AG04450 (cell line): ENCODE results near the gene LMO2. TPM values are rescaled to one million over a fixed set of nuclear protein-coding genes. Genes with fewer than 3 reads are reported as not detected.
"Not testable (repeated sequence)": the region's sequence is repeated elsewhere in the genome, so short reads cannot be mapped to it uniquely, and the experiment has no call there.

Experiments
- CTCF ChIA-PET: fragments of 300-600, 350-600 bp; formaldehyde crosslinking; extraction: SDS; loops from one replicate; lab custom pipeline; 2022; ENCODE audit warnings: antibody characterized with exemption, inconsistent platforms; lab: Charles Lee
- POLR2A ChIA-PET: fragments of 350-600 bp; formaldehyde crosslinking; extraction: SDS; loops from one replicate; lab custom pipeline; 2021; ENCODE audit warnings: antibody characterized with exemption, inconsistent platforms; lab: Yijun Ruan, JAX
- DNase-seq: peaks from one replicate; pipeline ENCODE4 v3.0.0-alpha.2; 2011; ENCODE audit warnings: low read depth, low spot score
- H3K27ac ChIP-seq: one replicate; pipeline ENCODE4 v1.5.1; 2012; ENCODE audit warnings: low read depth, low read length, control low read depth
- H3K27me3 ChIP-seq: one replicate; pipeline ENCODE4 v1.6.0; 2012; ENCODE audit warnings: low read length; ENCODE audit not compliant: control insufficient read depth, insufficient read depth
- H3K4me3 ChIP-seq: 2 replicates; pipeline ENCODE4 v1.5.1; 2011; ENCODE audit warnings: mild to moderate bottlenecking, low read depth, low read length, control low read depth
- H3K9me3 ChIP-seq: 2 replicates; pipeline ENCODE4 v1.5.1; 2012; ENCODE audit warnings: low read length; ENCODE audit not compliant: control insufficient read depth, insufficient read depth
- polyA plus RNA-seq: library from polyadenylated mRNA; depleted of rRNA; stranded (reverse); fragments of >200 nt; gene quantifications from 2 replicates; pipeline ENCODE4 v1.2.3, GENCODE V29; 2011; rRNA removed
- TF ChIP-seq, protein P1 (sequence below): IDR thresholded peaks from 2 replicates; pipeline ENCODE4 v1.5.1; 2011; ENCODE audit warnings: low read depth, low read length, control low read depth, inconsistent platforms

The LMO2 gene
- polyA plus RNA-seq, 1 experiment: 0.05 TPM

DNA sequence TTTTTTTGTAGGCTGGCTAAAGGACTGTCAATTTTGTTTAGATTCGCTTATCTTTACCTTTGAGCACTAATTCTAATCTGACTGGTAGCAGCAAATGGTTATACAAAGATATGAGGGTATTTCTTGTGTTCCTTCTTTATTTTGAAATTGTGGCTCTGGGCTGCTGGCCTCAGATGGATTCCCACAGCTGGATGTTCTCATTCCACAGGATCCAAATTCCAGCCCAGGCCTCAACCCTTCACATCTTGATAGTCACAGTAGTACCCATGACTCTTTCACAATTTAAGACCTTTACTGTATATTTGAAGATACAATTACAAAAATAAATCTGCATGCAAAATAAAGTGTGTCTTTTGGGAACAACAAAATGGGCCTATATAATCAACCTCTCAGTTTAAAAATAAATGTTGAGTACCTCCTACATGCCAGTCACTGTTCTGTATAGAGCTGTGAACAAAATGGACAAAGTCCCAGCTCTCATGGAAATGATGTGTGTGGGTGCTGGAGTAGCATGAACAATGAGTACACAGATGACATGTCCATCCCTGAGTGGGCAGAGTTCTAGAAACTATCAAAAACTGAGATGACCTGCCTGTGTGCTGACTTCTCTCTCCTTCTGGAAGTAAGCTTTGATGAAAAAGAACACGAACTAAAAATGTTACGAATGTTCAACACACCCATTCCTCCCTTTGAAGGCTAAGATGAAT is 65.9 kb downstream of the LMO2 start:
- ChIA-PET POLR2A (no interaction called here), CTCF (interaction anchor here (0.9 to 12.4 kb wide), 2 partner anchors 9 to 18 kb away, joined by 3 to 206 read pairs; no protein-coding TSS in a partner anchor)
- DNase-seq: no peak
- no peaks in the 10 kb centered on the region for H3K9me3 ChIP-seq
- peaks cover 43% of the 10 kb centered on the region for H3K27me3 ChIP-seq
- TF ChIP-seq, protein P1, sequence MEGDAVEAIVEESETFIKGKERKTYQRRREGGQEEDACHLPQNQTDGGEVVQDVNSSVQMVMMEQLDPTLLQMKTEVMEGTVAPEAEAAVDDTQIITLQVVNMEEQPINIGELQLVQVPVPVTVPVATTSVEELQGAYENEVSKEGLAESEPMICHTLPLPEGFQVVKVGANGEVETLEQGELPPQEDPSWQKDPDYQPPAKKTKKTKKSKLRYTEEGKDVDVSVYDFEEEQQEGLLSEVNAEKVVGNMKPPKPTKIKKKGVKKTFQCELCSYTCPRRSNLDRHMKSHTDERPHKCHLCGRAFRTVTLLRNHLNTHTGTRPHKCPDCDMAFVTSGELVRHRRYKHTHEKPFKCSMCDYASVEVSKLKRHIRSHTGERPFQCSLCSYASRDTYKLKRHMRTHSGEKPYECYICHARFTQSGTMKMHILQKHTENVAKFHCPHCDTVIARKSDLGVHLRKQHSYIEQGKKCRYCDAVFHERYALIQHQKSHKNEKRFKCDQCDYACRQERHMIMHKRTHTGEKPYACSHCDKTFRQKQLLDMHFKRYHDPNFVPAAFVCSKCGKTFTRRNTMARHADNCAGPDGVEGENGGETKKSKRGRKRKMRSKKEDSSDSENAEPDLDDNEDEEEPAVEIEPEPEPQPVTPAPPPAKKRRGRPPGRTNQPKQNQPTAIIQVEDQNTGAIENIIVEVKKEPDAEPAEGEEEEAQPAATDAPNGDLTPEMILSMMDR: no peak
- H3K27ac ChIP-seq: no peak overlapping the region
- no peak overlapping the region for H3K4me3 ChIP-seq

GRCh38 chr11:33822981-33823380 is 68.9 kb downstream of the LMO2 start:
- H3K27ac ChIP-seq, H3K4me3 ChIP-seq, DNase-seq, H3K9me3 ChIP-seq, POLR2A ChIA-PET: not testable (repeated sequence)
- CTCF ChIA-PET: interaction anchor here (1.3 kb wide), 1 partner anchor 165 kb away, joined by 5 read pairs; no protein-coding TSS in a partner anchor
- peaks cover 45% of the 10 kb centered on the region for H3K27me3 ChIP-seq

GRCh38 chr11:33819278-33820035 is 72.4 kb downstream of the LMO2 start:
- H3K27ac ChIP-seq: no peak overlapping the region
- TF ChIP-seq, protein P1: no peak
- H3K27me3 ChIP-seq: peaks cover 41% of the 10 kb centered on the region
- no peaks in the 10 kb centered on the region for H3K9me3 ChIP-seq
- ChIA-PET CTCF (interaction anchor here (6.4 kb wide), 1 partner anchor 13 kb away, joined by 44 read pairs; no protein-coding TSS in a partner anchor), POLR2A (no interaction called here)
- H3K4me3 ChIP-seq: no peak overlapping the region
- no peak for DNase-seq

Other genes starting within 250 kb of the LMO2 start
- gene C11orf91, start 191.2 kb downstream of the LMO2 start, polyA plus RNA-seq: not detected in 2 replicates
- gene CD59, start 155.7 kb downstream of the LMO2 start, polyA plus RNA-seq: 1,182 and 1,226 TPM in 2 replicates
- gene FBXO3, start 117.6 kb downstream of the LMO2 start, polyA plus RNA-seq: 33.3 and 43.4 TPM in 2 replicates
- 202 and 251 TPM in 2 replicates for gene CAPRIN1, start 159.7 kb upstream of the LMO2 start, polyA plus RNA-seq
- gene NAT10, start 213.6 kb upstream of the LMO2 start, polyA plus RNA-seq: 30.2 and 30.5 TPM in 2 replicates